HepG2 (cell line): Measurements from ENCODE around the gene STX1B. TPM values are rescaled to one million over a fixed set of nuclear protein-coding genes. Genes with fewer than 3 reads are reported as not detected.

Experiments
- ATF1 ChIP-seq: IDR thresholded peaks from 2 replicates; pipeline ENCODE4 v1.6.1; 2016; ENCODE audit warnings: mild to moderate bottlenecking, control low read depth
- CHD2 ChIP-seq: IDR thresholded peaks from 2 replicates; pipeline ENCODE4 v1.6.1; 2011; ENCODE audit warnings: low read depth, low read length, improper control_type of control experiment
- GLI4 ChIP-seq: sonication (generic); formaldehyde crosslinking; IDR thresholded peaks from 2 replicates; pipeline ENCODE4 v1.5.1; 2020; ENCODE audit warnings: missing genetic modification reagents, mild to moderate bottlenecking, moderate library complexity, borderline replicate concordance
- HDAC2 ChIP-seq: sonication (generic); formaldehyde crosslinking; IDR thresholded peaks from 2 replicates; pipeline ENCODE4 v1.4.0; 2020; ENCODE audit warnings: missing genetic modification reagents
- KAT7 ChIP-seq: IDR thresholded peaks from 2 replicates; pipeline ENCODE4 v1.6.1; 2018; ENCODE audit warnings: borderline replicate concordance, missing compliant biosample characterization
- KDM5A ChIP-seq: fragments of 200-600 bp; sonication (generic); IDR thresholded peaks from 2 replicates; pipeline ENCODE4 v1.7.0; 2018; ENCODE audit warnings: antibody characterized with exemption, mild to moderate bottlenecking, low read length, borderline replicate concordance
- NFYC ChIP-seq: IDR thresholded peaks from 2 replicates; pipeline ENCODE4 v1.6.1; 2016; ENCODE audit warnings: missing genetic modification reagents, missing compliant biosample characterization
- PITX1 ChIP-seq: sonication (generic); formaldehyde crosslinking; IDR thresholded peaks from 2 replicates; pipeline ENCODE4 v1.5.1; 2020; ENCODE audit warnings: mild to moderate bottlenecking, missing genetic modification reagents
- ZBTB38 ChIP-seq: sonication (generic); formaldehyde crosslinking; IDR thresholded peaks from 2 replicates; pipeline ENCODE4 v1.5.1; 2020; ENCODE audit warnings: mild to moderate bottlenecking, missing genetic modification reagents
- ZNF326 ChIP-seq: sonication (generic); formaldehyde crosslinking; IDR thresholded peaks from 2 replicates; pipeline ENCODE4 v1.4.0; 2020; ENCODE audit warnings: missing genetic modification reagents, borderline replicate concordance
- ZNF337 ChIP-seq: sonication (generic); formaldehyde crosslinking; IDR thresholded peaks from 2 replicates; pipeline ENCODE4 v1.5.1; 2020; ENCODE audit warnings: missing genetic modification reagents, low read depth, mild to moderate bottlenecking, borderline replicate concordance
- ZNF501 ChIP-seq: sonication (generic); formaldehyde crosslinking; IDR thresholded peaks from 2 replicates; pipeline ENCODE4 v1.5.1; 2020; ENCODE audit warnings: mild to moderate bottlenecking, moderate library complexity, missing genetic modification reagents
- ZNF572 ChIP-seq: sonication (generic); formaldehyde crosslinking; IDR thresholded peaks from 2 replicates; pipeline ENCODE4 v1.5.1; 2020; ENCODE audit warnings: mild to moderate bottlenecking, missing genetic modification reagents
- ZNF589 ChIP-seq: sonication (generic); formaldehyde crosslinking; conservative IDR thresholded peaks from 2 replicates; pipeline ENCODE4 v1.8.0; 2022; ENCODE audit warnings: mild to moderate bottlenecking, moderate library complexity, missing genetic modification reagents
- ZNF709 ChIP-seq: sonication (generic); formaldehyde crosslinking; IDR thresholded peaks from 2 replicates; pipeline ENCODE4 v1.5.0; 2020; ENCODE audit warnings: mild to moderate bottlenecking, missing genetic modification reagents
- ZNF775 ChIP-seq: sonication (generic); formaldehyde crosslinking; IDR thresholded peaks from 2 replicates; pipeline ENCODE4 v1.4.0; 2020; ENCODE audit warnings: missing genetic modification reagents, mild to moderate bottlenecking, moderate library complexity, borderline replicate concordance
- ZNF790 ChIP-seq: sonication (generic); formaldehyde crosslinking; IDR thresholded peaks from 2 replicates; pipeline ENCODE4 v1.8.0; 2022; ENCODE audit warnings: missing genetic modification reagents, mild to moderate bottlenecking, borderline replicate concordance
- polyA plus RNA-seq, 8 experiments: library from polyadenylated mRNA; depleted of rRNA in 3 of 8; stranded (reverse) in 7 of 8; unstranded in 1 of 8; fragments of >200 nt; fragmentation: Illumina TruSeq in 4 of 8; extraction: Trizol in 4 of 8; gene quantifications; 2 replicates each; pipeline versions ENCODE4 v1.2.1 to v1.2.3, GENCODE V29; 2011 to 2016; ENCODE audit warnings: low read depth in 4 of 8, missing spikeins in 1 of 8, mixed read lengths in 1 of 8; ENCODE audit not compliant: insufficient read depth in 1 of 8
- total RNA-seq, 5 experiments: library from RNA; depleted of rRNA; stranded (reverse); fragments of >200 nt; fragmentation: Illumina TruSeq; extraction: Trizol; gene quantifications; 2 replicates each; pipeline ENCODE4 v1.2.3, GENCODE V29; 2016; ENCODE audit warnings: low read depth in 1 of 5
- TF ChIP-seq, protein P1 (sequence below), 2 experiments: sonication (generic) in 1 of 2; formaldehyde crosslinking in 1 of 2; IDR thresholded peaks; 2 replicates each; pipeline versions ENCODE4 v1.6.1 to v1.9.0; 2014 to 2022; ENCODE audit warnings: antibody characterized with exemption in 1 of 2, borderline replicate concordance in 1 of 2, inconsistent platforms in 1 of 2, low read depth in 1 of 2, missing genetic modification reagents in 1 of 2
- TF ChIP-seq, protein P2 (sequence below): sonication (generic); formaldehyde crosslinking; IDR thresholded peaks from 2 replicates; pipeline ENCODE4 v1.8.0; 2022; ENCODE audit warnings: mild to moderate bottlenecking, missing genetic modification reagents, moderate library complexity
- TF ChIP-seq, protein P3 (sequence below): sonication (generic); formaldehyde crosslinking; IDR thresholded peaks from 2 replicates; pipeline ENCODE4 v1.4.0; 2020; ENCODE audit warnings: missing genetic modification reagents, borderline replicate concordance

Gene STX1B
- total and polyA plus RNA-seq, 2 of the 13 experiments (the other 11 are each of a cell fraction or from before 2014, with no cell fraction given): 2.1 to 3.0 TPM

DNA sequence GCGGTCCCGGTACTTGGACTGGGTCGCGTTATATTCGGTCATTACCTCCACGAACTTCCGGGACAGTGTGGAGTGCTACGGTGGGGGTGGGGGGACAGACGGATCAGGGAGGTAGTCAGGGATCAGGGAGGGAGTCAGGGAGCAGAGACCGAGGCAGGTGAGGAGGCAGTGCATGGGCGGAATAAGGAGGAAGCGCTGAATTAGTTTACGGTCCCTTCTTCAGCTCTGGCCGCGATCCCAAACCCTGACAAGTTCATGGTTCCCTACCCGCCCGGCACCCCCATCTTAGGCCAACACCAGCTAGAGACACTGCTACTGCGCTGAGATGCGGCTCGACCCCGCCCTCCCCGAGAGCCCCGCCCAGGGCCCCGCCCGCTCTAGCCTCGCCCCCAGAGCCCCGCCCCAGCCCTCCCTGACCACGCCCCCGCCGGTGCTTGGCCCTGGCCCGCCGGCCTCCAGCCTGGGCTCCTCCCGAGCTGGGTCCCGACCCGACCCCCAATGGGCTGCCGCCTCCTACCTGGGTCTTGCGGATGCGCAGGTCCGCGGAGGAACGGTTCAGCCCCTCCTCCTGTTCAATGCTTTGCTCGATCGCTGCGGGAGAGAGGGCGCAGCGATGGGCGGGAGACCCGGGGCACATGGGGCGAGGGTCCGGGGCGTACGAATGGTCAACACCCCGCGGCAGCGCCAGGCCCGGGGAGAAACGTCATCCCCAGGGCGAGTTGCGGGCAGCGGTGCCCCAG, 13.3 kb downstream of the STX1B start (continued):
- TF ChIP-seq, protein P1, sequence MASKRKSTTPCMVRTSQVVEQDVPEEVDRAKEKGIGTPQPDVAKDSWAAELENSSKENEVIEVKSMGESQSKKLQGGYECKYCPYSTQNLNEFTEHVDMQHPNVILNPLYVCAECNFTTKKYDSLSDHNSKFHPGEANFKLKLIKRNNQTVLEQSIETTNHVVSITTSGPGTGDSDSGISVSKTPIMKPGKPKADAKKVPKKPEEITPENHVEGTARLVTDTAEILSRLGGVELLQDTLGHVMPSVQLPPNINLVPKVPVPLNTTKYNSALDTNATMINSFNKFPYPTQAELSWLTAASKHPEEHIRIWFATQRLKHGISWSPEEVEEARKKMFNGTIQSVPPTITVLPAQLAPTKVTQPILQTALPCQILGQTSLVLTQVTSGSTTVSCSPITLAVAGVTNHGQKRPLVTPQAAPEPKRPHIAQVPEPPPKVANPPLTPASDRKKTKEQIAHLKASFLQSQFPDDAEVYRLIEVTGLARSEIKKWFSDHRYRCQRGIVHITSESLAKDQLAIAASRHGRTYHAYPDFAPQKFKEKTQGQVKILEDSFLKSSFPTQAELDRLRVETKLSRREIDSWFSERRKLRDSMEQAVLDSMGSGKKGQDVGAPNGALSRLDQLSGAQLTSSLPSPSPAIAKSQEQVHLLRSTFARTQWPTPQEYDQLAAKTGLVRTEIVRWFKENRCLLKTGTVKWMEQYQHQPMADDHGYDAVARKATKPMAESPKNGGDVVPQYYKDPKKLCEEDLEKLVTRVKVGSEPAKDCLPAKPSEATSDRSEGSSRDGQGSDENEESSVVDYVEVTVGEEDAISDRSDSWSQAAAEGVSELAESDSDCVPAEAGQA (IDR thresholded peaks at IDR 0.05; ENCODE audit: low read depth): peak; percentile 17
- TF ChIP-seq, protein P1 (CRISPR knock-in tag; IDR thresholded peaks at IDR 0.05; ENCODE audit: borderline replicate concordance): peak; percentile 67; the same call in 1 of the 2 replicates
- TF ChIP-seq KAT7 (peak; percentile 75), ZNF572 (CRISPR knock-in tag) (no peak), ZNF501 (CRISPR knock-in tag) (no peak; the same call in none of the 2 replicates), PITX1 (peak; percentile 53; the same call in 1 of the 2 replicates), ZNF790 (CRISPR knock-in tag) (no peak; the same call in 1 of the 2 replicates), ZNF709 (CRISPR knock-in tag) (0 out of 2 replicates have a peak, but pooled peaks have one; percentile 62), ZNF589 (CRISPR knock-in tag) (0 out of 2 replicates have a peak, but pooled peaks have one; percentile 45), CHD2 (no peak), ZNF326 (CRISPR knock-in tag) (peak; percentile 87; the same call in 1 of the 2 replicates), ZNF337 (CRISPR knock-in tag) (no peak), ZNF775 (no peak), ATF1 (CRISPR knock-in tag) (no peak), ZBTB38 (CRISPR knock-in tag) (0 out of 2 replicates have a peak, but pooled peaks have one; percentile 61), HDAC2 (peak; percentile 64; the same call in 1 of the 2 replicates), KDM5A (peak; percentile 20; the same call in 1 of the 2 replicates), GLI4 (CRISPR knock-in tag) (no peak; the same call in 1 of the 2 replicates), NFYC (0 out of 2 replicates have a peak, but pooled peaks have one; percentile 33)
- TF ChIP-seq, protein P2, sequence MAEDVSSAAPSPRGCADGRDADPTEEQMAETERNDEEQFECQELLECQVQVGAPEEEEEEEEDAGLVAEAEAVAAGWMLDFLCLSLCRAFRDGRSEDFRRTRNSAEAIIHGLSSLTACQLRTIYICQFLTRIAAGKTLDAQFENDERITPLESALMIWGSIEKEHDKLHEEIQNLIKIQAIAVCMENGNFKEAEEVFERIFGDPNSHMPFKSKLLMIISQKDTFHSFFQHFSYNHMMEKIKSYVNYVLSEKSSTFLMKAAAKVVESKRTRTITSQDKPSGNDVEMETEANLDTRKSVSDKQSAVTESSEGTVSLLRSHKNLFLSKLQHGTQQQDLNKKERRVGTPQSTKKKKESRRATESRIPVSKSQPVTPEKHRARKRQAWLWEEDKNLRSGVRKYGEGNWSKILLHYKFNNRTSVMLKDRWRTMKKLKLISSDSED (CRISPR knock-in tag): no peak
- TF ChIP-seq, protein P3, sequence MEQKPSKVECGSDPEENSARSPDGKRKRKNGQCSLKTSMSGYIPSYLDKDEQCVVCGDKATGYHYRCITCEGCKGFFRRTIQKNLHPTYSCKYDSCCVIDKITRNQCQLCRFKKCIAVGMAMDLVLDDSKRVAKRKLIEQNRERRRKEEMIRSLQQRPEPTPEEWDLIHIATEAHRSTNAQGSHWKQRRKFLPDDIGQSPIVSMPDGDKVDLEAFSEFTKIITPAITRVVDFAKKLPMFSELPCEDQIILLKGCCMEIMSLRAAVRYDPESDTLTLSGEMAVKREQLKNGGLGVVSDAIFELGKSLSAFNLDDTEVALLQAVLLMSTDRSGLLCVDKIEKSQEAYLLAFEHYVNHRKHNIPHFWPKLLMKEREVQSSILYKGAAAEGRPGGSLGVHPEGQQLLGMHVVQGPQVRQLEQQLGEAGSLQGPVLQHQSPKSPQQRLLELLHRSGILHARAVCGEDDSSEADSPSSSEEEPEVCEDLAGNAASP (CRISPR knock-in tag): peak; percentile 58; the same call in 1 of the 2 replicates
